PC-9 (cell line): ENCODE measurements around the gene TMEM97. TPM values are rescaled to one million over a fixed set of nuclear protein-coding genes. Genes with fewer than 3 reads are reported as not detected.

Experiments
- Bru-seq: library from RNA; stranded (reverse); fragments of 400-500 nt; gene quantifications from one replicate; lab custom pipeline; 2021; lab: Mats Ljungman, UMichigan
- BruChase-seq, 2 experiments: library from RNA; stranded (reverse); fragments of 400-500 nt; gene quantifications; one replicate each; lab custom pipeline; 2021; lab: Mats Ljungman, UMichigan
- BruUV-seq: library from RNA; stranded (reverse); fragments of 400-500 nt; replicated peaks from 2 replicates; lab custom pipeline; 2021; lab: Mats Ljungman, UMichigan
- CTCF ChIA-PET: fragments of 300-600 bp; sonication (Branson Sonifier 250); formaldehyde crosslinking; loops from one replicate; lab custom pipeline; 2022; ENCODE audit warnings: antibody characterized with exemption; lab: Charles Lee
- POLR2A ChIA-PET: fragments of 300-600 bp; sonication (Branson Sonifier 250); formaldehyde crosslinking; loops from one replicate; lab custom pipeline; 2022; ENCODE audit warnings: antibody characterized with exemption; ENCODE audit not compliant: unreplicated experiment; lab: Charles Lee
- DNase-seq, 2 experiments: peaks; one replicate each; pipeline versions ENCODE4 v3.0.0 to v3.0.0-alpha.2; 2015 to 2022; ENCODE audit warnings: mixed read lengths in 1 of 2
- H2AFZ ChIP-seq: fragments of 200-600 bp; sonication (generic); 2 replicates; pipeline ENCODE4 v1.8.1; 2017; ENCODE audit warnings: antibody characterized with exemption
- H3F3A ChIP-seq: fragments of 200-600 bp; sonication (generic); 2 replicates; pipeline ENCODE4 v1.8.1; 2017; ENCODE audit warnings: antibody characterized with exemption, mild to moderate bottlenecking, low read depth; ENCODE audit not compliant: insufficient read depth
- H3K27ac ChIP-seq: fragments of 200-600 bp; sonication (generic); 2 replicates; pipeline ENCODE4 v1.6.1; 2016; ENCODE audit warnings: mixed run types
- H3K27me3 ChIP-seq: fragments of 200-600 bp; sonication (generic); 2 replicates; pipeline ENCODE4 v1.6.1; 2016; ENCODE audit warnings: low read depth, mixed run types; ENCODE audit not compliant: insufficient read depth
- H3K36me3 ChIP-seq: fragments of 200-600 bp; sonication (generic); 2 replicates; pipeline ENCODE4 v1.6.1; 2016; ENCODE audit warnings: low read depth, mixed run types
- H3K4me1 ChIP-seq: fragments of 200-600 bp; sonication (generic); replicated peaks from 2 replicates; pipeline ENCODE4 v1.6.1; 2016; ENCODE audit warnings: mixed run types; ENCODE audit not compliant: insufficient read depth
- H3K4me2 ChIP-seq: fragments of 200-600 bp; sonication (generic); 2 replicates; pipeline ENCODE4 v1.6.1; 2017; ENCODE audit warnings: mixed run types
- H3K4me3 ChIP-seq: fragments of 200-600 bp; sonication (generic); 2 replicates; pipeline ENCODE4 v1.6.1; 2016; ENCODE audit warnings: mixed run types
- H3K79me2 ChIP-seq: fragments of 200-600 bp; sonication (generic); 2 replicates; pipeline ENCODE4 v1.6.1; 2017; ENCODE audit warnings: low read depth, mixed run types
- H3K9me2 ChIP-seq: fragments of 200-600 bp; sonication (generic); 2 replicates; pipeline ENCODE4 v1.8.1; 2017; ENCODE audit warnings: mild to moderate bottlenecking; ENCODE audit not compliant: insufficient read depth
- H3K9me3 ChIP-seq: fragments of 200-600 bp; sonication (generic); 2 replicates; pipeline ENCODE4 v1.8.1; 2016; ENCODE audit warnings: low read depth; ENCODE audit not compliant: insufficient read depth
- H4K20me1 ChIP-seq: fragments of 200-600 bp; sonication (generic); 2 replicates; pipeline ENCODE4 v1.8.1; 2017; ENCODE audit not compliant: insufficient read depth
- CTCF ChIP-seq: fragments of 200-600 bp; sonication (generic); conservative IDR thresholded peaks from 2 replicates; pipeline ENCODE4 v1.6.1; 2017; ENCODE audit warnings: mixed run types, antibody characterized with exemption, mild to moderate bottlenecking, moderate library complexity
- EZH2 ChIP-seq: fragments of 200-600 bp; sonication (generic); IDR thresholded peaks from 2 replicates; pipeline ENCODE4 v1.8.0; 2017; ENCODE audit warnings: antibody characterized with exemption, low read depth
- intact Hi-C: fragments of 100-400 bp; cut with micrococcal nuclease; formaldehyde crosslinking; loops from one replicate; pipeline ENCODE4 v1.10.0; 2022; ENCODE audit not compliant: unreplicated experiment
- long read RNA-seq: library from polyadenylated mRNA; stranded (forward); transcript quantifications from one replicate; pipeline ENCODE4 v2.0.0, GENCODE V29; 2022
- total RNA-seq: library from RNA; stranded (reverse); gene quantifications from 2 replicates; pipeline ENCODE4 v1.2.3, GENCODE V29; 2021

The TMEM97 gene
- total RNA-seq (28.8 and 46.4 TPM in 2 replicates), Bru-seq, nascent RNA (percentile 78 among the genes with signal in this experiment), BruChase-seq, experiment 1, labeled RNA remaining after a 2-hour chase (percentile 71 among the genes with signal in this experiment), BruChase-seq, experiment 2, labeled RNA remaining after a 6-hour chase (percentile 93 among the genes with signal in this experiment)
- long read RNA-seq, transcript TMEM97-201 (3 exons, 2,568 nt) = major isoform, 9 of 19 reads
- long read RNA-seq, partial matches to known transcripts = 0 of 19 reads
- long read RNA-seq, other reads (novel, unspliced or antisense) = 10 of 19 reads

GRCh38 chr17:28318759-28319597 is at the start of gene TMEM97:
TSS of gene TMEM97 (plus strand) at chr17:28319200. CDS start at chr17:28319240, 40 bp downstream.
- Histone ChIP-seq H3K4me1 (peaks cover 34% of the 10 kb centered on the region), H3K27ac (no peak within 1 kb of the TSS), H3K36me3 (no peaks in the 10 kb centered on the region), H3F3A (no peaks in the 10 kb centered on the region), H3K9me3 (no peaks in the 10 kb centered on the region), H3K4me3 (peak within 1 kb of the TSS; percentile 75), H3K9me2 (no peaks in the 10 kb centered on the region), H3K4me2 (peak within 1 kb of the TSS; percentile 92), H3K27me3 (no peaks in the 10 kb centered on the region), H2AFZ (peak within 1 kb of the TSS; percentile 92), H3K79me2 (peaks cover 47% of the 10 kb centered on the region), H4K20me1 (no peaks in the 10 kb centered on the region)
- 0 out of 2 replicates have a peak, but pooled peaks have one; percentile 34 for TF ChIP-seq CTCF
- TF ChIP-seq EZH2 = no peak
- no TSS peak for BruUV-seq
- CTCF ChIA-PET = no interaction called here
- POLR2A ChIA-PET = interaction anchor here (0.6 kb wide), 1 partner anchor 167 kb away, joined by 7 read pairs; no protein-coding TSS in a partner anchor
- peak; percentile 93 for DNase-seq
- intact Hi-C loops = loop anchor here (1.0 to 5.0 kb wide), 3 partner anchors 17 to 54 kb away; no protein-coding TSS in a partner anchor

GRCh38 chr17:28270055-28270454 is 48.9 kb upstream of the TMEM97 start:
- Histone ChIP-seq H3K79me2 (no peaks in the 10 kb centered on the region), H3K4me2 (no peak overlapping the region), H4K20me1 (no peaks in the 10 kb centered on the region), H3K27me3 (peaks cover 49% of the 10 kb centered on the region), H3K36me3 (no peaks in the 10 kb centered on the region), H3K4me1 (no peaks in the 10 kb centered on the region), H3K4me3 (no peak overlapping the region), H2AFZ (no peak overlapping the region), H3K9me2 (no peaks in the 10 kb centered on the region), H3K9me3 (no peaks in the 10 kb centered on the region), H3K27ac (no peak overlapping the region), H3F3A (no peaks in the 10 kb centered on the region)
- no peak for TF ChIP-seq CTCF
- TF ChIP-seq EZH2 = no peak
- BruUV-seq = no TSS peak
- CTCF ChIA-PET = no interaction called here
- no peak for DNase-seq
- POLR2A ChIA-PET = no interaction called here
- intact Hi-C loops = no loop called here

- H2AFZ ChIP-seq = no peak overlapping the region
- no peak overlapping the region for H3K27ac ChIP-seq
- H4K20me1 ChIP-seq = no peaks in the 10 kb centered on the region
- no peaks in the 10 kb centered on the region for H3K36me3 ChIP-seq
- TF ChIP-seq CTCF (no peak), EZH2 (no peak)
- no peaks in the 10 kb centered on the region for H3K9me2 ChIP-seq
- CTCF ChIA-PET = no interaction called here
- H3K4me1 ChIP-seq = no peaks in the 10 kb centered on the region
- no TSS peak for BruUV-seq
- intact Hi-C loops = no loop called here
- peaks cover 54% of the 10 kb centered on the region for H3K27me3 ChIP-seq
- DNase-seq = no peak
- H3F3A ChIP-seq = no peaks in the 10 kb centered on the region
- H3K79me2 ChIP-seq = no peaks in the 10 kb centered on the region
- H3K4me3 ChIP-seq = no peak overlapping the region
- H3K4me2 ChIP-seq = no peak overlapping the region
- H3K9me3 ChIP-seq = no peaks in the 10 kb centered on the region
- POLR2A ChIA-PET = no interaction called here
Observed at GRCh38 chr17:28270926-28271325, 48.1 kb upstream of the TMEM97 start.
